Type B pancreatic cell (in vitro differentiated cells): ENCODE measurements around the gene KIF6. TPM values are rescaled to one million over a fixed set of nuclear protein-coding genes. Genes with fewer than 3 reads are reported as not detected.

Experiments used
- DNase-seq: peaks from one replicate; pipeline ENCODE4 v3.0.0; 2021; ENCODE audit warnings: mixed read lengths; ENCODE audit not compliant: unreplicated experiment; ENCODE audit errors: extremely low spot score
- H3K27ac Mint-ChIP-seq: 2 replicates; pipeline ENCODE4 v1.8.0; 2021; ENCODE audit warnings: mild to moderate bottlenecking, mixed read lengths
- H3K27me3 Mint-ChIP-seq: 2 replicates; pipeline ENCODE4 v1.8.0; 2021; ENCODE audit warnings: mixed read lengths
- H3K36me3 Mint-ChIP-seq: 2 replicates; pipeline ENCODE4 v1.8.0; 2021; ENCODE audit warnings: mixed read lengths
- H3K4me1 Mint-ChIP-seq: one replicate; pipeline ENCODE4 v1.8.0; 2021; ENCODE audit warnings: mixed read lengths; ENCODE audit not compliant: unreplicated experiment
- H3K4me3 Mint-ChIP-seq: 2 replicates; pipeline ENCODE4 v1.8.0; 2021; ENCODE audit warnings: mild to moderate bottlenecking, mixed read lengths
- H3K9me3 Mint-ChIP-seq: 2 replicates; pipeline ENCODE4 v1.8.0; 2021; ENCODE audit warnings: mixed read lengths
- long read RNA-seq: library from polyadenylated mRNA; unstranded; transcript quantifications from one replicate; pipeline ENCODE4 v2.0.0, GENCODE V29; 2020
- total RNA-seq: library from RNA; stranded (reverse); gene quantifications from 2 replicates; pipeline ENCODE4 v1.2.1, GENCODE V29; 2021; ENCODE audit warnings: low replicate concordance
- TF ChIP-seq, protein P1 (sequence below): fragments of 200-600 bp; sonication (generic); conservative IDR thresholded peaks from 2 replicates; pipeline ENCODE4 v1.5.0; 2021; ENCODE audit warnings: antibody characterized with exemption, mild to moderate bottlenecking

Gene KIF6, protein sequence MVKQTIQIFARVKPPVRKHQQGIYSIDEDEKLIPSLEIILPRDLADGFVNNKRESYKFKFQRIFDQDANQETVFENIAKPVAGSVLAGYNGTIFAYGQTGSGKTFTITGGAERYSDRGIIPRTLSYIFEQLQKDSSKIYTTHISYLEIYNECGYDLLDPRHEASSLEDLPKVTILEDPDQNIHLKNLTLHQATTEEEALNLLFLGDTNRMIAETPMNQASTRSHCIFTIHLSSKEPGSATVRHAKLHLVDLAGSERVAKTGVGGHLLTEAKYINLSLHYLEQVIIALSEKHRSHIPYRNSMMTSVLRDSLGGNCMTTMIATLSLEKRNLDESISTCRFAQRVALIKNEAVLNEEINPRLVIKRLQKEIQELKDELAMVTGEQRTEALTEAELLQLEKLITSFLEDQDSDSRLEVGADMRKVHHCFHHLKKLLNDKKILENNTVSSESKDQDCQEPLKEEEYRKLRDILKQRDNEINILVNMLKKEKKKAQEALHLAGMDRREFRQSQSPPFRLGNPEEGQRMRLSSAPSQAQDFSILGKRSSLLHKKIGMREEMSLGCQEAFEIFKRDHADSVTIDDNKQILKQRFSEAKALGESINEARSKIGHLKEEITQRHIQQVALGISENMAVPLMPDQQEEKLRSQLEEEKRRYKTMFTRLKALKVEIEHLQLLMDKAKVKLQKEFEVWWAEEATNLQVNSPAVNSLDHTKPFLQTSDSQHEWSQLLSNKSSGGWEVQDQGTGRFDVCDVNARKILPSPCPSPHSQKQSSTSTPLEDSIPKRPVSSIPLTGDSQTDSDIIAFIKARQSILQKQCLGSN
- 0.79 and 3.3 TPM in 2 replicates for total RNA-seq
- long read RNA-seq, partial matches to known transcripts, result 0 of 3 reads
- long read RNA-seq, other reads (novel, unspliced or antisense), result 3 of 3 reads

DNA sequence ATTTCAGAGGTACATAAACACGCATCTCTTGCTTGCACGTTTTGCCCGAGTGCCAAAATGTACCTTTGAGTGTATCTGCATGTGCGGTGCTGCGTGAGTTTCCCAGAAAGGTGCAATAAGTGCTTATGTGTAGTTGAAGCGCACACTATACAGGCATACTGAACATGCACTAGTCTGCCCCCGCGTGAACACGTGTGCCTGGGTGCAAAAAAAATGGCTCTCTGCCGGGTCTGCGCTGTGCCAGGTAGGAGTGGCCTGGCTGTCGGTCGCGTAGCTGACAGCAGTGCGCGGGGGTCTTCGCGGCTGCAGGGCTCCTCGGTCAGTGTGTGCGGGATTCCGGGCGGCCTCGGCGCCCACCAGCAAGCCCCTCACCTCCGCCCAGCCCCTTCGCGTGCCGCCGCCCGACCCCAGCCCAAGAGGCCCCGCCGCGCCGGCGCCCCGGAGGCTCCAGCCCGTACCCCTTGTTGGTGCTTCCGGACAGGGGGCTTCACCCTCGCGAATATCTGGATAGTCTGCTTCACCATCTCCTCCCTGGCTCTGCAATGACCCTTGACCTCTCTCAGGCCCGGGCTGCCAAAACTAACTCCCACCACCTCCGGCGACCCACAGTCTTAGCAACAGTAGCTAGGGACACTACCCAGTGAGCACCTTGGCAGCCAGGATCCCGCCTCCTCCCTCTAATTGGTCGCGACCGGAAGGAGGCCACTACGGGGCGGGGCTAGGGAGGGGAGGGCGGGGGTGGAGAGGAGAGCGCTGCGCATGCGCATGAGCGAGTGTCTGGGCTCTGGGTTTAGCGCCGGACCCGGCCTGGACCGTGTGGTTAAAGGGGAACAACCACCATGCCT is at the start of gene KIF6:
KIF6 (minus strand) TSS at position 622 of the 845 bp plus-strand sequence; CDS start at position 524, 98 bp downstream.
- Mint-ChIP-seq H3K36me3 (no peaks in the 10 kb centered on the region), H3K4me3 (peak within 1 kb of the TSS; percentile 99), H3K9me3 (no peaks in the 10 kb centered on the region), H3K27ac (peak within 1 kb of the TSS; percentile 88), H3K4me1 (peaks cover 4% of the 10 kb centered on the region), H3K27me3 (no peaks in the 10 kb centered on the region)
- DNase-seq, result peak; percentile 91
- TF ChIP-seq, protein P1, sequence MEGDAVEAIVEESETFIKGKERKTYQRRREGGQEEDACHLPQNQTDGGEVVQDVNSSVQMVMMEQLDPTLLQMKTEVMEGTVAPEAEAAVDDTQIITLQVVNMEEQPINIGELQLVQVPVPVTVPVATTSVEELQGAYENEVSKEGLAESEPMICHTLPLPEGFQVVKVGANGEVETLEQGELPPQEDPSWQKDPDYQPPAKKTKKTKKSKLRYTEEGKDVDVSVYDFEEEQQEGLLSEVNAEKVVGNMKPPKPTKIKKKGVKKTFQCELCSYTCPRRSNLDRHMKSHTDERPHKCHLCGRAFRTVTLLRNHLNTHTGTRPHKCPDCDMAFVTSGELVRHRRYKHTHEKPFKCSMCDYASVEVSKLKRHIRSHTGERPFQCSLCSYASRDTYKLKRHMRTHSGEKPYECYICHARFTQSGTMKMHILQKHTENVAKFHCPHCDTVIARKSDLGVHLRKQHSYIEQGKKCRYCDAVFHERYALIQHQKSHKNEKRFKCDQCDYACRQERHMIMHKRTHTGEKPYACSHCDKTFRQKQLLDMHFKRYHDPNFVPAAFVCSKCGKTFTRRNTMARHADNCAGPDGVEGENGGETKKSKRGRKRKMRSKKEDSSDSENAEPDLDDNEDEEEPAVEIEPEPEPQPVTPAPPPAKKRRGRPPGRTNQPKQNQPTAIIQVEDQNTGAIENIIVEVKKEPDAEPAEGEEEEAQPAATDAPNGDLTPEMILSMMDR, result no peak

DNA sequence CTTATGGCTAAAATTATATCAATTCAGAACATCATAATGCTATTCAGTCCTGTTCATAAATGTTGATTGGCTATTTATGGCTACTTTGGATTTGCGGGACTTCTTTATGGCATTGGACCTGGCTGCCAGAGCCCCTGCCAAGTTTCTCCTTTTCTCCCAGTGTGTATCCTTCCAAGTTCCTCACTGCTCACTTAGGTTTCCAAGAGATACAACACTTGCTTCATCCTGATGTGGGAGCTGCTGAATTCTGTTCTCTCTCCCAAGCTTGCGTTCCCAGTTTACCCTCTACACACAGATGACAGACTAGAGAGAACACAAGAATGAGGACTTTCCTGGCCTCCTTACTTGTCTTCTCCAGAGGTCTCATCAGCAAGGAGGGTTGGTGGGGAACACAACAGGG is 48.6 kb upstream of the KIF6 start:
- no peak overlapping the region for H3K27ac Mint-ChIP-seq
- no peak overlapping the region for H3K4me3 Mint-ChIP-seq
- H3K4me1 Mint-ChIP-seq, result peaks cover 21% of the 10 kb centered on the region
- no peak for DNase-seq
- TF ChIP-seq, protein P1, result no peak
- H3K9me3 Mint-ChIP-seq, result no peaks in the 10 kb centered on the region
- H3K27me3 Mint-ChIP-seq, result peaks cover 7% of the 10 kb centered on the region
- no peaks in the 10 kb centered on the region for H3K36me3 Mint-ChIP-seq

DNA sequence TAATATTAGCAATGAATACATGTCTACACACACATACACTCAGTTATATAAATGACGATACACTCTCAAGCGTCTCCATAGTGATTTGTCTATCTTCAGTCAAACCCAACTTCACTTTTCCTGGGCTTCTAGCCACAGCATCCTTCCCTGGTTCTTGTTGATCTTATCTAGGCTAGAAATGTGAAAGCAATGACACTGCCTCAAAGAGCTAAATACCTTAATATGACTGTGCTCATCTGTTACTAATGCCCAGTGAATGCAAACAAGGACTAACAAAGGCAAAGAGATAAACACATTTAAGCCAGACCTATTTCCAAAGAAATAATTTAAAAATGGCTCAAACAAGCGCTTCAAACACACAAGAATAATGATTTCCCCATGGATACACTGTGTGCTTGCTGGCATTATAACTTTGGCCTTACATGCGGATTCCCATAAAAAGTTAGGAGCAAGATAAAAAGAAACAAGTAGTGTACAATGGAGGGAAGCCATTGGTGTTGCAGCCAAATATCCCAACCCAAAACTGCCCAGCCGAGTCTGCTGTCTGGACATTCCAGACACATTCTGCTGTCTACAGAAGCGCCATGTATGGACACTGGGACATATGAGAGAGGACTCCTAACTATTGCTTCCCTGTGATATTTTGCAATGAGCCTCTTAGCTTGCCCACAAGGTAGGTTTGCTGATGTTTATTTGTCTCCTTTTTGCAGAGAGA is 47.5 kb upstream of the KIF6 start:
- Mint-ChIP-seq H3K9me3 (no peaks in the 10 kb centered on the region), H3K4me3 (no peak overlapping the region), H3K27ac (no peak overlapping the region), H3K36me3 (no peaks in the 10 kb centered on the region), H3K27me3 (peaks cover 7% of the 10 kb centered on the region), H3K4me1 (peaks cover 14% of the 10 kb centered on the region)
- TF ChIP-seq, protein P1, result no peak
- no peak for DNase-seq

DNA sequence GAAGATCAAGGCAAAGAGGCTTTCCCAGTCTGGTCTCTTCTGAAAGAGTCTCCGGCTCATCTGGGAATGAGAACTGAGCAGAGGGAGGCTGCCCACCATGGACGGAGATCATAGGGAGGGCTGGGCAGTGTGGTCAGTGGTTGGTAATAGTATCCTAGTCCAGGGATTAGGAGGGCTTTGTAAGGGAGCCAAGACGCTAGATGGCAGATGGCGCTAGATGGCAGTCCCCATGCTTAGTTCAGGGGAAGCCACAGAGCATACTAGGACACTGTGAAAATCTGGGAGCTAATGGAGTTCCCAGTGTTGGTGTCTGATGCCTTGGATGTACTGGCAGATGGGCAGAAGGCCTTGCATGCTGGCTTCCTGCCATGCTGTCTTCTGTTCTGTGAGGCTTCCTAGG is 45.2 kb upstream of the KIF6 start:
- Mint-ChIP-seq H3K27ac (no peak overlapping the region), H3K27me3 (peaks cover 7% of the 10 kb centered on the region), H3K9me3 (no peaks in the 10 kb centered on the region), H3K4me3 (no peak overlapping the region), H3K36me3 (no peaks in the 10 kb centered on the region), H3K4me1 (no peaks in the 10 kb centered on the region)
- no peak for DNase-seq
- TF ChIP-seq, protein P1, result no peak
